Type B pancreatic cell (in vitro differentiated cells): Measurements from ENCODE around the gene TRIM4. TPM values are rescaled to one million over a fixed set of nuclear protein-coding genes. Genes with fewer than 3 reads are reported as not detected.

Experiments used
- DNase-seq: peaks from one replicate; pipeline ENCODE4 v3.0.0; 2021; ENCODE audit warnings: mixed read lengths; ENCODE audit not compliant: unreplicated experiment; ENCODE audit errors: extremely low spot score
- H3K27ac Mint-ChIP-seq: 2 replicates; pipeline ENCODE4 v1.8.0; 2021; ENCODE audit warnings: mild to moderate bottlenecking, mixed read lengths
- H3K27me3 Mint-ChIP-seq: 2 replicates; pipeline ENCODE4 v1.8.0; 2021; ENCODE audit warnings: mixed read lengths
- H3K36me3 Mint-ChIP-seq: 2 replicates; pipeline ENCODE4 v1.8.0; 2021; ENCODE audit warnings: mixed read lengths
- H3K4me1 Mint-ChIP-seq: one replicate; pipeline ENCODE4 v1.8.0; 2021; ENCODE audit warnings: mixed read lengths; ENCODE audit not compliant: unreplicated experiment
- H3K4me3 Mint-ChIP-seq: 2 replicates; pipeline ENCODE4 v1.8.0; 2021; ENCODE audit warnings: mild to moderate bottlenecking, mixed read lengths
- H3K9me3 Mint-ChIP-seq: 2 replicates; pipeline ENCODE4 v1.8.0; 2021; ENCODE audit warnings: mixed read lengths
- total RNA-seq: library from RNA; stranded (reverse); gene quantifications from 2 replicates; pipeline ENCODE4 v1.2.1, GENCODE V29; 2021; ENCODE audit warnings: low replicate concordance
- TF ChIP-seq, protein P1 (sequence below): fragments of 200-600 bp; sonication (generic); conservative IDR thresholded peaks from 2 replicates; pipeline ENCODE4 v1.5.0; 2021; ENCODE audit warnings: antibody characterized with exemption, mild to moderate bottlenecking

The TRIM4 gene
- total RNA-seq, 1 donor from 2014 or later = 13.0 TPM

DNA sequence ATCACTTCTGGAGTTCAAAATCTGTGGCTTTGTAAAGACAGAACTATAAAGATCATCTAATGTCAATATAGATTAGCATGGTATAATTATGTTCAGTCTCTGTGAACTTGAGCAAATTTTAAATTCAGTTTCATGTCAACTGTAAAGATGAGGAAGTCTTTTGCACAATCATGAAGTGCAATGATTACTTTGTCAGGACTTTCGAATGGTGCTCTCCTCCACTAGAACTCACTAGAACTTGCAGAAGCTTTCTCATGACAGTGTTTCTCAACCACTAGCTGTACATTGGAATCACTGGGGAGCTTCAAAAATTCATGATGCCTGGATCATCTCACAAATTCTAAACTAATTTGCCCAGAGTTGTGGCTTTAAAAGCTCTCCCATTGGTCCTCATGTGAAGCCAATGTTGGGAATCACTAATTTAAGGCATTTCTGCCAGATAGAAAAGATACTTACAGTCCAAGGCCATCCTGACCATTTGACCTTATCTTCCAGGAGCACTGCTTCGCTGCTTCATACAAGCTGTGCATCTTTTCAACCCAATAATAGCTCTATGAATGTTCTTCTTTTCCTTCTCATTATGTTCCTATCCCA is 55.4 kb downstream of the TRIM4 start:
- no peak for DNase-seq
- Mint-ChIP-seq H3K27ac (no peak overlapping the region), H3K9me3 (no peaks in the 10 kb centered on the region)

DNA sequence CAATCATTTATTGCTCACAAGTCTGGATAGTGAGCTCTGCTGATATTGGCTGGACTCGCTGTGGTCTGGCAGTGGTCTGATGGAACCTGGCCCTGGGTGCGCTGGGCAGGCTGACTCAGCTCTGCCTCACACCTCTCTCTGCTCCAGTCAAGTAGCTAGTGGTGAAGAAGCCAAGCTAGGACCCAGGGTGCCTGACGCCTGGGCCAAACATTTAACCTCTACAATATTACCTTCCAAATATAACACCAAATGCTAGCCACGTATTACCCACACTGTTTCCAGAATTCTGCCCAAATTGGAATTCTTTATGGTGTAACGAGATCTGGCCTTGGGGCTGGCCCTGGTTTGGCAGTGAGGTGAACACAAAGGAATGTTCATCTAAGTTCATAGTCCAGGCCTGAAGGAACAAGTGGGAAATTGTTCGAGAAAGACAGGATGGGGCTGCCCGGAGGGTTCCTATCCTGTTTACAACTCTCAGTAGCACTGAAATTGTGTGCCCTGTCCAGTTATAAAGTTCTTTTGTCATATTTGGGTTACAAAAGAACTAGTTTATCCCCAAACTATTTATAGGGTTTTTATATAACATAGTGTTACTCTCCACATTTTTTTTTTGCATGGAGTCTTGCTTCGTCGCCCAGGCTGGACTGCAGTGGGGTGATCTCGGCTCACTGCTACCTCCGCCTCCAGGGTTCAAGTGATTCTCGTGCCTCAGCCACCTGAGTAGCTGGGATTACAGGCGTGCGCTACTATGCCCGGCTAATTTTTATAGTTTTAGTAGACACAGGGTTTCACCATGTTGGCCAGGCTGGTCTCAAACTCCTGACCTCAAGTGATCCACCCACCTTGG is 58.8 kb downstream of the TRIM4 start:
- H3K9me3 Mint-ChIP-seq = no peaks in the 10 kb centered on the region
- peaks cover 5% of the 10 kb centered on the region for H3K27me3 Mint-ChIP-seq
- no peak overlapping the region for H3K4me3 Mint-ChIP-seq
- H3K27ac Mint-ChIP-seq = no peak overlapping the region
- DNase-seq = no peak
- TF ChIP-seq, protein P1, sequence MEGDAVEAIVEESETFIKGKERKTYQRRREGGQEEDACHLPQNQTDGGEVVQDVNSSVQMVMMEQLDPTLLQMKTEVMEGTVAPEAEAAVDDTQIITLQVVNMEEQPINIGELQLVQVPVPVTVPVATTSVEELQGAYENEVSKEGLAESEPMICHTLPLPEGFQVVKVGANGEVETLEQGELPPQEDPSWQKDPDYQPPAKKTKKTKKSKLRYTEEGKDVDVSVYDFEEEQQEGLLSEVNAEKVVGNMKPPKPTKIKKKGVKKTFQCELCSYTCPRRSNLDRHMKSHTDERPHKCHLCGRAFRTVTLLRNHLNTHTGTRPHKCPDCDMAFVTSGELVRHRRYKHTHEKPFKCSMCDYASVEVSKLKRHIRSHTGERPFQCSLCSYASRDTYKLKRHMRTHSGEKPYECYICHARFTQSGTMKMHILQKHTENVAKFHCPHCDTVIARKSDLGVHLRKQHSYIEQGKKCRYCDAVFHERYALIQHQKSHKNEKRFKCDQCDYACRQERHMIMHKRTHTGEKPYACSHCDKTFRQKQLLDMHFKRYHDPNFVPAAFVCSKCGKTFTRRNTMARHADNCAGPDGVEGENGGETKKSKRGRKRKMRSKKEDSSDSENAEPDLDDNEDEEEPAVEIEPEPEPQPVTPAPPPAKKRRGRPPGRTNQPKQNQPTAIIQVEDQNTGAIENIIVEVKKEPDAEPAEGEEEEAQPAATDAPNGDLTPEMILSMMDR = no peak
- no peaks in the 10 kb centered on the region for H3K36me3 Mint-ChIP-seq
- no peaks in the 10 kb centered on the region for H3K4me1 Mint-ChIP-seq

More for the DNA sequence above, 55.4 kb downstream of the TRIM4 start:
- TF ChIP-seq, protein P1 = no peak
- H3K4me1 Mint-ChIP-seq = no peaks in the 10 kb centered on the region
- peaks cover 5% of the 10 kb centered on the region for H3K27me3 Mint-ChIP-seq
- no peaks in the 10 kb centered on the region for H3K36me3 Mint-ChIP-seq
- no peak overlapping the region for H3K4me3 Mint-ChIP-seq

GRCh38 chr7:99855236-99855635 is 64.1 kb downstream of the TRIM4 start:
- Mint-ChIP-seq H3K4me3 (no peak overlapping the region), H3K4me1 (no peaks in the 10 kb centered on the region), H3K9me3 (no peaks in the 10 kb centered on the region), H3K27ac (no peak overlapping the region), H3K27me3 (no peaks in the 10 kb centered on the region), H3K36me3 (no peaks in the 10 kb centered on the region)
- DNase-seq = no peak
- TF ChIP-seq, protein P1 = no peak

DNA sequence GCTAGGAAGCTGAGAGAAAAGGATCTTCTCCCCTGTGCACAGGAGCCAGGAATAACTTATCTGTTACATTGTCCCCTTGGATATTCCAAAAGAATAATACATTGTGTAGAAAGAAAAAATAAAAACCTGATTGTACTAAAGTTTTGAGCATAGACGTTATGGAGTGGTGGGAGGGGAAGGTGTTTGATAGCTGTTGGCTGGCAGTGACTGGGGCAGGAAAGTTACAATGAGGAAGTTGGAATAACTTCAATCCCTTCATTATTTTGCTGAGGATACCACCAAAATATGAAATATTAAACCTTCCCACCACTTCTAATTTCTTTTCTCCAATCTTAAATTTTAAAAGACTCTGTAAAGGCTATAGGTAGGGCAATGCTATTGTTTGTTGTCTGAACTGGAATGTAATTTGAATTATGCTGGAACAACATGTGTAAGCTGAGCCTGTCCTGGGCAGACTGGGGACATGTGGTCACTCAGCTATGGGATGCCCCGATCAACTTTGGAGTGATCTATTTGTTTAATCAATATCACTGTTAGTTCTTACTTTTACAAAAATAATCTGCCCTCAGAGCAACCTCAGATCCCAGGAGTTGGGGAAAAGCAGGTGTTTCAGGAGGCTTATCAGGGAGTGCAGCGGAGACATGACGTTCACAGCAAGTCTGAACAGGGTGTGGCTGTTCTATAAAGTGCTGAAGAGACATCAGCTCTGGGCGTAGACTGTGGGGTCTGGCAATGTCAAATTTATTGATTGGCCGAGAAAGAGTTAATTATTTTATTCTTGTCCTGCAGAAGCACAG is 70.7 kb downstream of the TRIM4 start:
- Mint-ChIP-seq H3K27me3 (peaks cover 3% of the 10 kb centered on the region), H3K4me3 (no peak overlapping the region), H3K36me3 (no peaks in the 10 kb centered on the region), H3K27ac (peak overlapping the region; percentile 69), H3K9me3 (no peaks in the 10 kb centered on the region), H3K4me1 (no peaks in the 10 kb centered on the region)
- TF ChIP-seq, protein P1 = no peak
- DNase-seq = no peak

DNA sequence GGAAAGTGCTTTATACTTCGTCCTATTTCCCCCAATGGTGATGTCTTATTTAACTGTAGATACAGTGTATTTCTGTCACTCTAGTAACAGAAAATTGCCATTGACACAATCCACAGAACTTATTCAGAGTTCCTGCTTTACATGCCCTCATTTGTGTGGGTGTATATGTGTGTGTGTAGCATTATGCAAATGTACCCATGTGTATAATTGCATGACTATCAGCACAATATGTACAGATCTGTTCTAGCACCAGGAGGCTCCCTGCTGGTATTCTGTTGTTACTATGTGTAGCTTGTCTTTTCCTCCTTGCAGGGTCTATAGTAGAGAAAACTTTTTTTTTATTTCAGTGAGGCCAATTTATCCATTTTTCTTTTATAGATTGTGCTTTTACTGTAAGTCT is 75.0 kb downstream of the TRIM4 start:
- peaks cover 17% of the 10 kb centered on the region for H3K27me3 Mint-ChIP-seq
- TF ChIP-seq, protein P1 = no peak
- H3K36me3 Mint-ChIP-seq = no peaks in the 10 kb centered on the region
- no peak overlapping the region for H3K4me3 Mint-ChIP-seq
- DNase-seq = no peak
- H3K9me3 Mint-ChIP-seq = no peaks in the 10 kb centered on the region
- H3K4me1 Mint-ChIP-seq = no peaks in the 10 kb centered on the region
- no peak overlapping the region for H3K27ac Mint-ChIP-seq
